Measurements from ENCODE around the gene PRDM16.

- TF ChIP-seq CTCF (optimal IDR thresholded peaks at IDR 0.05 in 1 of 3, IDR thresholded peaks at IDR 0.05 in 1 of 3, conservative IDR thresholded peaks at IDR 0.05 in 1 of 3; ENCODE audit: extremely low read depth in 1 of 3, insufficient read depth in 2 of 3, low read length in 3 of 3): no peak
- TF ChIP-seq EZH2 (IDR thresholded peaks at IDR 0.05; ENCODE audit: low read length): no peak
Observed at GRCh38 chr1:3217181-3217641, 148.2 kb downstream of the PRDM16 start.
